Measurements from ENCODE around the gene RFX3. TPM values are rescaled to one million over a fixed set of nuclear protein-coding genes. Genes with fewer than 3 reads are reported as not detected.

RFX3 gene
- total and polyA plus RNA-seq, 2 of the 13 experiments (the other 11 are each of a cell fraction or from before 2014, with no cell fraction given) = 2.7 to 5.3 TPM

GRCh38 chr9:3346549-3346948 is 179.3 kb downstream of the RFX3 start (continued):
- TF ChIP-seq ZNF281 (CRISPR knock-in tag; IDR thresholded peaks at IDR 0.05; ENCODE audit: borderline replicate concordance) (no peak), SALL2 (CRISPR knock-in tag; IDR thresholded peaks at IDR 0.05) (no peak), RELA (CRISPR knock-in tag; IDR thresholded peaks at IDR 0.05) (no peak), TBX3 (IDR thresholded peaks at IDR 0.05; ENCODE audit: borderline replicate concordance) (no peak), NFE2 (CRISPR knock-in tag; IDR thresholded peaks at IDR 0.05) (no peak), HOXA5 (CRISPR knock-in tag; IDR thresholded peaks at IDR 0.05) (no peak), ZNF749 (CRISPR knock-in tag; IDR thresholded peaks at IDR 0.05; ENCODE audit: borderline replicate concordance) (no peak)

- FAIRE-seq = peak; percentile 43
- H3K4me1 ChIP-seq (ENCODE audit: insufficient read depth, low read length) = peaks cover 25% of the 10 kb centered on the region
- TF ChIP-seq HOMEZ (CRISPR knock-in tag; IDR thresholded peaks at IDR 0.05; ENCODE audit: low read depth) = peak; percentile 94
- no peak for TF ChIP-seq ARNT (IDR thresholded peaks at IDR 0.05)
- TF ChIP-seq REPIN1 (CRISPR knock-in tag; IDR thresholded peaks at IDR 0.05; ENCODE audit: borderline replicate concordance, low read depth) = no peak
- no peak for TF ChIP-seq PCBP2 (optimal IDR thresholded peaks at IDR 0.05; ENCODE audit: low read depth, low read length, poor library complexity, severe bottlenecking)
- no peak for TF ChIP-seq RXRA (CRISPR knock-in tag; IDR thresholded peaks at IDR 0.05)
- TF ChIP-seq ZNF12 (CRISPR knock-in tag; IDR thresholded peaks at IDR 0.05) = no peak
- TF ChIP-seq ZNF547 (CRISPR knock-in tag; IDR thresholded peaks at IDR 0.05) = no peak
- TF ChIP-seq ZBED4 (CRISPR knock-in tag; IDR thresholded peaks at IDR 0.05; ENCODE audit: borderline replicate concordance) = no peak
- no peak for TF ChIP-seq MNT (IDR thresholded peaks at IDR 0.05)
Measured at GRCh38 chr9:3343671-3344070, 182.1 kb downstream of the RFX3 start.

More at GRCh38 chr9:3343671-3344070, 182.1 kb downstream of the RFX3 start:
- Histone ChIP-seq H3K4me2 (ENCODE audit: low read depth, low read length) (no peak overlapping the region), H3K79me2 (ENCODE audit: insufficient read depth, low read length) (no peaks in the 10 kb centered on the region), H3K4me3 (replicated peaks in 1 of 3; ENCODE audit: insufficient read depth in 1 of 3, low read depth in 2 of 3, low read length in 3 of 3) (no peak overlapping the region), H3K27ac (ENCODE audit: extremely low read length, insufficient read depth, low read length) (no peak overlapping the region), H2AFZ (ENCODE audit: low read length) (no peak overlapping the region), H3K36me3 (replicated peaks in 1 of 2; ENCODE audit: control insufficient read depth in 1 of 2, insufficient read depth in 2 of 2, low read length in 2 of 2) (no peaks in the 10 kb centered on the region), H4K20me1 (ENCODE audit: insufficient read depth, low read length) (no peaks in the 10 kb centered on the region), H3K27me3 (ENCODE audit: control insufficient read depth in 1 of 2, insufficient read depth in 2 of 2, low read length in 2 of 2) (no peaks in the 10 kb centered on the region), H3K9me3 (ENCODE audit: low read length) (no peaks in the 10 kb centered on the region), H3K9ac (ENCODE audit: insufficient read depth, low read depth, low read length) (no peak overlapping the region)
- ChIA-PET CTCF (ENCODE audit: low intra/inter-chr PET ratio, low total read pairs) (no interaction called here), POLR2A (no interaction called here)
- ATAC-seq (peak; percentile 85), DNase-seq (ENCODE audit: low spot score) (peak; percentile 76)
- no TSS peak for BruUV-seq (replicated peaks)
- intact Hi-C loops (cut with micrococcal nuclease; ENCODE audit: unreplicated experiment) = no loop called here
- in situ Hi-C loops (cut with HindIII; ENCODE audit: extremely low pct_ligation_motif_present, low pct_unique_long_range_greater_than_20kb) = no loop called here

Measured in HepG2 (cell line).